22Rv1 (cell line): ENCODE results near the gene LRPAP1.
"Not testable (repeated sequence)": the region's sequence is repeated elsewhere in the genome, so short reads cannot be mapped to it uniquely, and the experiment has no call there.

Experiments used
- CTCF ChIP-seq: fragments of 450-650 bp; IDR thresholded peaks from 2 replicates; pipeline ENCODE4 v1.5.1; 2017; ENCODE audit warnings: mild to moderate bottlenecking
- ZFX ChIP-seq: fragments of 450-650 bp; IDR thresholded peaks from 2 replicates; pipeline ENCODE4 v1.6.1; 2017; ENCODE audit warnings: antibody characterized with exemption, borderline replicate concordance

- not testable (repeated sequence) for TF ChIP-seq CTCF, ZFX
Observed at GRCh38 chr4:3574346-3574745, 42.1 kb upstream of the LRPAP1 start.
